Erythroblast (primary cell): Measurements from ENCODE around the gene KCNQ5.

Source experiments
- GATA1 ChIP-seq: IDR thresholded peaks from 2 replicates; pipeline ENCODE4 v1.6.1; 2011; ENCODE audit warnings: low read depth, mild to moderate bottlenecking, control low read depth, low read length, moderate library complexity
- POLR2A ChIP-seq: IDR thresholded peaks from 2 replicates; pipeline ENCODE4 v1.6.1; 2011; ENCODE audit warnings: mild to moderate bottlenecking, low read length

GRCh38 chr6:73079978-73080377, 458.1 kb downstream of the KCNQ5 start:
- TF ChIP-seq POLR2A, result no peak
- TF ChIP-seq GATA1, result no peak
